Peyer's patch (tissue), 4 donors: ENCODE results near the gene CAPN1. TPM values are rescaled to one million over a fixed set of nuclear protein-coding genes. Genes with fewer than 3 reads are reported as not detected.
A peak's percentile ranks its signal among the peaks of the same experiment; 100 is the strongest.

ENCODE experiments used
- DNase-seq, 3 donors: peaks; one replicate each; pipeline ENCODE4 v3.0.0-alpha.2; 2017 to 2019
- H3K27ac ChIP-seq, 4 donors: fragments of 200-600 bp; sonication (generic); one replicate each; pipeline ENCODE4 v1.5.1; 2016 to 2019
- H3K27me3 ChIP-seq, 2 donors: fragments of 200-600 bp; sonication (generic); one replicate each; pipeline ENCODE4 v1.5.1; 2019
- H3K36me3 ChIP-seq, 3 donors: fragments of 200-600 bp; sonication (generic); one replicate each; pipeline ENCODE4 v1.5.1; 2016 to 2019
- H3K4me1 ChIP-seq, 4 donors: fragments of 200-600 bp; sonication (generic); one replicate each; pipeline ENCODE4 v1.5.1; 2016 to 2019
- H3K4me3 ChIP-seq, 4 donors: fragments of 200-600 bp; sonication (generic); 1 replicate in 3 of 4; 2 replicates in 1 of 4; pipeline ENCODE4 v1.5.1; 2016 to 2019; ENCODE audit warnings: mild to moderate bottlenecking in 1 of 4
- H3K9me3 ChIP-seq, 4 donors: fragments of 200-600 bp; sonication (generic); one replicate each; pipeline ENCODE4 v1.5.1; 2016 to 2019; ENCODE audit warnings: mild to moderate bottlenecking in 1 of 4
- CTCF ChIP-seq, 6 experiments: fragments of 450-650 bp in 4 of 6; fragments of 200-600 bp in 2 of 6; sonication (generic) in 1 of 6; IDR thresholded peaks; one replicate each; pipeline ENCODE4 v1.5.1; 2017 to 2019; ENCODE audit warnings: antibody characterized with exemption in 6 of 6, mild to moderate bottlenecking in 3 of 6, moderate library complexity in 1 of 6
- POLR2A ChIP-seq, 2 donors: fragments of 450-650 bp; IDR thresholded peaks; one replicate each; pipeline ENCODE4 v1.5.1; 2017; ENCODE audit warnings: antibody characterized with exemption in 2 of 2, mild to moderate bottlenecking in 2 of 2, moderate library complexity in 2 of 2
- total RNA-seq, 4 donors: library from RNA; depleted of rRNA; stranded (reverse); fragments of >200 nt; gene quantifications; one replicate each; pipeline ENCODE4 v1.1.0, GENCODE V29; 2016

Gene CAPN1
- total RNA-seq, 4 donors from 2014 or later = 320 to 598 (median 559) TPM

DNA sequence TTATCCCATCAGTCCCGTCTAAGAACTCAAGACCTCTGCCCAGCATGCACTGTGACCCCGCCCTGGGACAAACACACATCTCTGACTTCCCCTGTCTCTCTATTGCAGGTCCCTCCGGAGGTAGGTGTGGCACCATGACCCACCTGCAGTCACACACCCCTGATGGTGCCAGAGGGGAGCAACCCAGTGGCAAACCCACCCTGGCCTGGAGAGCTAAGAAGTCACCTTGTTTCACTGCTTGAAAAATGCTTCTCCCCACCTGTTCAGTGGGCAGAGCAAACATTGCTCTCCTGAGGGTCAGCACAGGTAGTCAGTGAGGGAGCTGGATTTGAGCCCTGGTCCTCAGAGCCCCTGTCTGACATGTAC lies 23.9 kb downstream of the CAPN1 start:
- Histone ChIP-seq H3K36me3 (peaks cover 0 to 91% (median 0%) of the 10 kb centered on the region in 3 donors), H3K27ac (no peak overlapping the region), H3K27me3 (no peaks in the 10 kb centered on the region), H3K9me3 (no peaks in the 10 kb centered on the region), H3K4me1 (peaks cover 0 to 29% (median 0%) of the 10 kb centered on the region in 4 donors), H3K4me3 (no peak overlapping the region)
- TF ChIP-seq POLR2A (IDR thresholded peaks at IDR 0.05) (no peak), CTCF (IDR thresholded peaks at IDR 0.05) (no peak)
- peak in 1 of 3 donors; percentile 42 for DNase-seq

GRCh38 chr11:65206441-65206841 lies 24.7 kb downstream of the CAPN1 start:
- TF ChIP-seq CTCF (IDR thresholded peaks at IDR 0.05) (no peak), POLR2A (IDR thresholded peaks at IDR 0.05) (no peak)
- Histone ChIP-seq H3K27ac (no peak overlapping the region), H3K9me3 (no peaks in the 10 kb centered on the region), H3K4me3 (no peak overlapping the region), H3K27me3 (no peaks in the 10 kb centered on the region), H3K4me1 (peaks cover 0 to 32% (median 0%) of the 10 kb centered on the region in 4 donors), H3K36me3 (peaks cover 0 to 94% (median 0%) of the 10 kb centered on the region in 3 donors)
- peak in 1 of 3 donors; percentile 41 for DNase-seq

DNA sequence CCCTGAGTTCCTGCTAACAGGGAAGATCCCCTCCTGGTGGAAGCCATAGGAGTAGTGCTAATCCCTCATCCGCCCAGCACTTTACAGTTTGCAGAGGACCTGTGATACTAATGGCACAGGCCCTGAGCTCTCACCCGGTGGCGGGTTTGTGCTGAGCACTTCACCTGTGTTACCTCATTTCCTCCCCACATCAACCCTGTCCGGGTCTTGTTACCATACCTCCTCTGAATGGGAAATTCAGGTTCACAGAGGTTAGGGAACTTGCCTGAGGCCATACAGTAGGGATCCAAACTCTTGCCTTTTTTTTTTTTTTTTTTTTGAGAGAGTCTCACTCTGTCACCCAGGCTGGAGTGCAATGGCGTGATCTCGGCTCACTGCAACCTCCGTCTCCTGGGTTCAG lies 25.2 kb downstream of the CAPN1 start:
- Histone ChIP-seq H3K9me3 (no peaks in the 10 kb centered on the region), H3K4me1 (peaks cover 0 to 32% (median 0%) of the 10 kb centered on the region in 4 donors), H3K4me3 (no peak overlapping the region), H3K36me3 (peaks cover 0 to 97% (median 0%) of the 10 kb centered on the region in 3 donors), H3K27me3 (no peaks in the 10 kb centered on the region), H3K27ac (no peak overlapping the region)
- TF ChIP-seq POLR2A (IDR thresholded peaks at IDR 0.05) = no peak
- TF ChIP-seq CTCF (IDR thresholded peaks at IDR 0.05) = no peak
- DNase-seq = peak in 1 of 3 donors; percentile 41

DNA sequence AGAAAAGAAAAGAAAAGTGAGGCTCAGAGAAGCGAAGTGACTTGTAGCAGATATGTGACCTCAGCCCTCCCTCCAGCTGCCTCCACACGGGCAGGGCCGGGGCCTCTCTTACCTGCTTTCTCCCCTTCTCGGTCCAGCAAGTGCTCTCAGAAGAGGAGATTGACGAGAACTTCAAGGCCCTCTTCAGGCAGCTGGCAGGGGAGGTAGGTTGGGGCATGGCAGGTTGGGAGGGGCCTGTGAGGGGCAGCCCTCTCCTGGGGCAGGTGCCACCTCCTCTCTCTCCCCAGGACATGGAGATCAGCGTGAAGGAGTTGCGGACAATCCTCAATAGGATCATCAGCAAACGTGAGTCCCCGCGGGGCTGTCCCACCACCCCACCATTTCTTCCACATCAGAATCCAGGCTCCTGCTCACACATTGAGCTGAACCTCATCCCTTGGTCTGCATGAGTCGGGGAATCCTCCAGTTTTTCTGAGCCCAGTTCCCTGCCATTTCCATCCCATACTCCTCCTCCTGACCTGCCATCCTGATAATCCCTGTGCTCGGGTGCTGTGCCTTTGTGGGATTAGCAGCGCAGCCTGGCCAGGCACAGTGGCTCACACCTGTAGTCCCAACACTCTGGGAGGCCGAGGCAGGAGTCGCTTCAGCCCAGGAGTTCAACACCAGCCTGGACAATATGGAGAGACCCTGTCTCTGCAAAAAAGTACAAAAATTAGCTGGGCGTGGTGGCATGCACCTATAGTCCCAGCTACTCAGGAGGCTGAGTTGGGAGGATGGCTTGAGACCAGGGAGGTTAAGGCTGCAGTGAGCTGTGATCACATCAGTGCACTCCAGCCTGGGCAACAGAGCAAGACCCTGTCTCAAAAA lies 26.4 kb downstream of the CAPN1 start:
- H3K27ac ChIP-seq = peak overlapping the region in 3 of 4 donors; percentile 38 to 72 (median 43)
- peaks cover 0 to 32% (median under 1%) of the 10 kb centered on the region in 4 donors for H3K4me1 ChIP-seq
- H3K9me3 ChIP-seq = no peaks in the 10 kb centered on the region
- peak in 1 of 3 donors; percentile 44 for DNase-seq
- H3K36me3 ChIP-seq = peaks cover 0 to 88% (median 0%) of the 10 kb centered on the region in 3 donors
- TF ChIP-seq POLR2A (IDR thresholded peaks at IDR 0.05) = no peak
- no peak for TF ChIP-seq CTCF (IDR thresholded peaks at IDR 0.05)
- H3K27me3 ChIP-seq = no peaks in the 10 kb centered on the region
- no peak overlapping the region for H3K4me3 ChIP-seq

- Histone ChIP-seq H3K4me1 (peaks cover 0 to 40% (median 5%) of the 10 kb centered on the region in 4 donors), H3K27me3 (no peaks in the 10 kb centered on the region), H3K4me3 (no peak overlapping the region), H3K9me3 (no peaks in the 10 kb centered on the region), H3K27ac (peak overlapping the region in 3 of 4 donors; percentile 38 to 72 (median 43)), H3K36me3 (peaks cover 0 to 79% (median 0%) of the 10 kb centered on the region in 3 donors)
- no peak for TF ChIP-seq POLR2A (IDR thresholded peaks at IDR 0.05)
- TF ChIP-seq CTCF (IDR thresholded peaks at IDR 0.05) = peak in 3 of 6 experiments; percentile 15 to 37 (median 22)
- peak in 1 of 3 donors; percentile 50 for DNase-seq
Measured at GRCh38 chr11:65208785-65209710, 27.3 kb downstream of the CAPN1 start.
